DOHH2 (cell line): ENCODE measurements around the gene TREX2.

Experiments
- EZH2phosphoT487 ChIP-seq: fragments of 200-600 bp; sonication (generic); IDR thresholded peaks from 2 replicates; pipeline ENCODE4 v1.6.1; 2017; ENCODE audit warnings: borderline replicate concordance, mild to moderate bottlenecking, antibody characterized with exemption, low read length, moderate library complexity, mixed read lengths
- TF ChIP-seq, protein P1 (sequence below): fragments of 200-600 bp; sonication (generic); IDR thresholded peaks from one replicate; pipeline ENCODE4 v1.5.1; 2014; ENCODE audit warnings: antibody characterized with exemption, mild to moderate bottlenecking, low read depth, low read length; ENCODE audit not compliant: poor library complexity, severe bottlenecking

- TF ChIP-seq, protein P1, sequence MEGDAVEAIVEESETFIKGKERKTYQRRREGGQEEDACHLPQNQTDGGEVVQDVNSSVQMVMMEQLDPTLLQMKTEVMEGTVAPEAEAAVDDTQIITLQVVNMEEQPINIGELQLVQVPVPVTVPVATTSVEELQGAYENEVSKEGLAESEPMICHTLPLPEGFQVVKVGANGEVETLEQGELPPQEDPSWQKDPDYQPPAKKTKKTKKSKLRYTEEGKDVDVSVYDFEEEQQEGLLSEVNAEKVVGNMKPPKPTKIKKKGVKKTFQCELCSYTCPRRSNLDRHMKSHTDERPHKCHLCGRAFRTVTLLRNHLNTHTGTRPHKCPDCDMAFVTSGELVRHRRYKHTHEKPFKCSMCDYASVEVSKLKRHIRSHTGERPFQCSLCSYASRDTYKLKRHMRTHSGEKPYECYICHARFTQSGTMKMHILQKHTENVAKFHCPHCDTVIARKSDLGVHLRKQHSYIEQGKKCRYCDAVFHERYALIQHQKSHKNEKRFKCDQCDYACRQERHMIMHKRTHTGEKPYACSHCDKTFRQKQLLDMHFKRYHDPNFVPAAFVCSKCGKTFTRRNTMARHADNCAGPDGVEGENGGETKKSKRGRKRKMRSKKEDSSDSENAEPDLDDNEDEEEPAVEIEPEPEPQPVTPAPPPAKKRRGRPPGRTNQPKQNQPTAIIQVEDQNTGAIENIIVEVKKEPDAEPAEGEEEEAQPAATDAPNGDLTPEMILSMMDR: no peak
- no peak for TF ChIP-seq EZH2phosphoT487
These were observed 10.8 kb upstream of the TREX2 start for GRCh38 chrX:153456704-153457103.
